H1 (cell line): ENCODE results near the gene MAK. TPM values are rescaled to one million over a fixed set of nuclear protein-coding genes. Genes with fewer than 3 reads are reported as not detected.
A peak's percentile ranks its signal among the peaks of the same experiment; 100 is the strongest.
"Not testable (repeated sequence)": the region's sequence is repeated elsewhere in the genome, so short reads cannot be mapped to it uniquely, and the experiment has no call there.

Source experiments
- CTCF ChIA-PET: fragments of 300-600 bp; sonication (Branson Sonifier 250); formaldehyde crosslinking; loops from one replicate; lab custom pipeline; 2021; ENCODE audit not compliant: partially characterized antibody; lab: Charles Lee
- POLR2A ChIA-PET: fragments of 300-600 bp; sonication (Branson Sonifier 250); formaldehyde crosslinking; loops from one replicate; lab custom pipeline; 2021; ENCODE audit warnings: inconsistent platforms; ENCODE audit not compliant: partially characterized antibody; lab: Charles Lee
- DNase-seq, 2 experiments: peaks; one replicate each; pipeline versions ENCODE4 v3.0.0 to v3.0.0-alpha.2; 2010 to 2022; ENCODE audit warnings: low spot score in 2 of 2, low read depth in 1 of 2, mixed read lengths in 1 of 2
- FAIRE-seq: peaks from 2 replicates; lab custom pipeline; 2011; peaks lifted over from hg19 to GRCh38; lab: Jason Lieb, UNC
- H2AFZ ChIP-seq: 2 replicates; pipeline ENCODE4 v1.8.1; 2012; ENCODE audit warnings: low read length, inconsistent platforms
- H2AK5ac ChIP-seq: 2 replicates; pipeline ENCODE4 v1.6.1; 2013; ENCODE audit warnings: low read depth, low read length
- H2BK120ac ChIP-seq: replicated peaks from 2 replicates; pipeline ENCODE3; 2013; ENCODE audit warnings: low read depth, low read length, inconsistent platforms
- H2BK12ac ChIP-seq: 2 replicates; pipeline ENCODE4 v1.6.1; 2013; ENCODE audit warnings: low read depth, low read length
- H2BK15ac ChIP-seq: 2 replicates; pipeline ENCODE4 v1.6.1; 2013; ENCODE audit warnings: low read length
- H2BK20ac ChIP-seq: 2 replicates; pipeline ENCODE4 v1.6.1; 2013; ENCODE audit warnings: low read length
- H2BK5ac ChIP-seq: 2 replicates; pipeline ENCODE4 v1.6.1; 2013; ENCODE audit warnings: low read depth, low read length
- H3K14ac ChIP-seq: 2 replicates; pipeline ENCODE4 v1.6.1; 2013; ENCODE audit warnings: inconsistent platforms; ENCODE audit not compliant: insufficient read length
- H3K18ac ChIP-seq: 2 replicates; pipeline ENCODE4 v1.6.1; 2013; ENCODE audit warnings: low read length; ENCODE audit errors: extremely low read depth
- H3K23ac ChIP-seq: 2 replicates; pipeline ENCODE4 v1.6.1; 2013; ENCODE audit warnings: inconsistent platforms; ENCODE audit not compliant: insufficient read length
- H3K23me2 ChIP-seq: 2 replicates; pipeline ENCODE4 v1.6.1; 2013; ENCODE audit warnings: low read depth, low read length
- H3K27ac ChIP-seq: 2 replicates; pipeline ENCODE4 v1.6.1; 2011; ENCODE audit warnings: low read depth, low read length, inconsistent platforms
- H3K27me3 ChIP-seq, 4 experiments: replicated peaks in 1 of 4; 1 replicate in 1 of 4; 2 replicates in 3 of 4; pipeline versions ENCODE4 v1.6.1 to v1.8.1; 2011 to 2013; ENCODE audit warnings: low read length in 3 of 4, mild to moderate bottlenecking in 3 of 4, inconsistent platforms in 2 of 4, mixed read lengths in 2 of 4, moderate library complexity in 1 of 4; ENCODE audit not compliant: control insufficient read depth in 3 of 4, insufficient read depth in 3 of 4; ENCODE audit errors: extremely low read depth in 1 of 4
- H3K36me3 ChIP-seq, 4 experiments: 2 replicates each; pipeline versions ENCODE4 v1.6.1 to v1.8.1; 2011 to 2013; ENCODE audit warnings: mild to moderate bottlenecking in 4 of 4, low read length in 3 of 4, moderate library complexity in 2 of 4, control low read depth in 1 of 4, inconsistent platforms in 1 of 4; ENCODE audit not compliant: insufficient read depth in 4 of 4, control insufficient read depth in 2 of 4
- H3K4ac ChIP-seq: replicated peaks from 2 replicates; pipeline ENCODE3; 2013; ENCODE audit warnings: low read length, low read depth, mixed read lengths, inconsistent platforms; ENCODE audit not compliant: insufficient read length
- H3K4me1 ChIP-seq, 4 experiments: replicated peaks in 1 of 4; 1 replicate in 1 of 4; 2 replicates in 3 of 4; pipeline versions ENCODE4 v1.6.1 to v1.8.1; 2011 to 2013; ENCODE audit warnings: low read length in 3 of 4, inconsistent platforms in 2 of 4, mixed read lengths in 1 of 4; ENCODE audit not compliant: insufficient read depth in 4 of 4, control insufficient read depth in 3 of 4
- H3K4me2 ChIP-seq, 2 experiments: 2 replicates each; pipeline versions ENCODE4 v1.6.1 to v1.8.1; 2011 to 2013; ENCODE audit warnings: low read depth in 2 of 2, low read length in 2 of 2, control low read depth in 1 of 2, inconsistent platforms in 1 of 2, mild to moderate bottlenecking in 1 of 2; ENCODE audit not compliant: insufficient read depth in 1 of 2
- H3K4me3 ChIP-seq, 4 experiments: fragments of 200-600, 300-600 bp in 1 of 4; sonication (generic), shearing (Covaris generic), sonication (Bioruptor Twin) in 1 of 4; 2 replicates each; pipeline versions ENCODE4 v1.5.1 to v1.8.1; 2011 to 2016; ENCODE audit warnings: low read length in 4 of 4, low read depth in 3 of 4, control low read depth in 2 of 4, inconsistent platforms in 2 of 4, mild to moderate bottlenecking in 2 of 4, mixed read lengths in 1 of 4, moderate library complexity in 1 of 4; ENCODE audit not compliant: insufficient read depth in 2 of 4; ENCODE audit errors: extremely low read depth in 1 of 4
- H3K56ac ChIP-seq: replicated peaks from 2 replicates; pipeline ENCODE3; 2013; ENCODE audit warnings: low read depth, mild to moderate bottlenecking, mixed read lengths, low read length, inconsistent platforms; ENCODE audit not compliant: insufficient read length
- H3K79me1 ChIP-seq: 2 replicates; pipeline ENCODE4 v1.6.1; 2013; ENCODE audit warnings: low read depth, low read length, control low read depth
- H3K79me2 ChIP-seq, 2 experiments: 2 replicates each; pipeline versions ENCODE4 v1.6.1 to v1.8.1; 2012 to 2013; ENCODE audit warnings: low read length in 2 of 2, mild to moderate bottlenecking in 2 of 2, inconsistent platforms in 1 of 2; ENCODE audit not compliant: insufficient read depth in 2 of 2, control insufficient read depth in 1 of 2
- H3K9ac ChIP-seq, 4 experiments: replicated peaks in 1 of 4; 1 replicate in 1 of 4; 2 replicates in 3 of 4; pipeline versions ENCODE4 v1.6.1 to v1.8.1; 2011 to 2013; ENCODE audit warnings: low read depth in 3 of 4, low read length in 3 of 4, control low read depth in 2 of 4, mild to moderate bottlenecking in 2 of 4, moderate library complexity in 2 of 4, inconsistent platforms in 1 of 4; ENCODE audit errors: extremely low read depth in 1 of 4
- H3K9me3 ChIP-seq, 2 experiments: 2 replicates each; pipeline versions ENCODE4 v1.6.1 to v1.8.1; 2012 to 2013; ENCODE audit warnings: mild to moderate bottlenecking in 2 of 2, moderate library complexity in 2 of 2, control low read depth in 1 of 2, inconsistent platforms in 1 of 2, low read depth in 1 of 2, low read length in 1 of 2, mixed read lengths in 1 of 2; ENCODE audit not compliant: insufficient read depth in 2 of 2
- H4K20me1 ChIP-seq, 2 experiments: replicated peaks in 1 of 2; 2 replicates each; pipeline versions ENCODE3 to v1.8.1; 2011 to 2013; ENCODE audit warnings: inconsistent platforms in 2 of 2, low read length in 2 of 2, mild to moderate bottlenecking in 1 of 2; ENCODE audit not compliant: insufficient read depth in 2 of 2, control insufficient read depth in 1 of 2
- H4K5ac ChIP-seq: 2 replicates; pipeline ENCODE4 v1.6.1; 2013; ENCODE audit warnings: low read length, low read depth, mixed read lengths, inconsistent platforms; ENCODE audit not compliant: insufficient read length
- H4K8ac ChIP-seq: 2 replicates; pipeline ENCODE4 v1.8.0; 2013; ENCODE audit warnings: mild to moderate bottlenecking, moderate library complexity, low read length, inconsistent platforms; ENCODE audit not compliant: insufficient read depth; ENCODE audit errors: extremely low read depth
- H4K91ac ChIP-seq: replicated peaks from 2 replicates; pipeline ENCODE3; 2013; ENCODE audit warnings: low read length, mixed read lengths, inconsistent platforms; ENCODE audit not compliant: insufficient read length
- SP1 ChIP-seq: IDR thresholded peaks from 2 replicates; pipeline ENCODE4 v1.6.1; 2011; ENCODE audit warnings: low read depth, low read length
- WGBS, 2 experiments: shearing (Covaris generic) in 1 of 2; methylation state at CpG; one replicate each; pipeline versions ENCODE4 v1.1.6 to v1.1.7; 2013 to 2015; ENCODE audit warnings: low lambda C conversion rate in 2 of 2, mixed read lengths in 2 of 2, inconsistent platforms in 1 of 2, low coverage in 1 of 2, missing lambda C conversion rate in 1 of 2; ENCODE audit not compliant: insufficient replicate concordance in 2 of 2, insufficient coverage in 1 of 2, insufficient read length in 1 of 2; ENCODE audit errors: extremely low coverage in 1 of 2, missing lambda C conversion rate in 1 of 2; 5-methylcytosine and 5-hydroxymethylcytosine counted together
- polyA plus RNA-seq, 7 experiments: library from polyadenylated mRNA; depleted of rRNA in 3 of 7; stranded (reverse) in 5 of 7; unstranded in 2 of 7; fragments of >200 nt in 5 of 7; fragments of 200-250 nt in 2 of 7; gene quantifications; 1 replicate in 5 of 7; 2 replicates in 1 of 7; 4 replicates in 1 of 7; pipeline versions ENCODE4 v1.2.1 to v1.2.3, GENCODE V29; 2011 to 2013; ENCODE audit warnings: missing spikeins in 2 of 7, mixed read lengths in 2 of 7
- total RNA-seq: library from RNA; stranded (reverse); fragmentation: NEBNext Ultra II Directional; extraction: Animal tissue kit (Norgen Biotek cat#: 25700); gene quantifications from 2 replicates; pipeline ENCODE4 v1.2.1, GENCODE V29; 2021

MAK gene
- total and polyA plus RNA-seq, 2 of the 8 experiments (the other 6 are each of a cell fraction or from before 2014, with no cell fraction given), result 0.08 to 0.37 TPM

- H3K9me3 ChIP-seq, H2AK5ac ChIP-seq, H2BK12ac ChIP-seq, H3K27me3 ChIP-seq, H3K18ac ChIP-seq, H2AFZ ChIP-seq, FAIRE-seq, H4K20me1 ChIP-seq, H4K5ac ChIP-seq, H3K4me2 ChIP-seq, H3K23ac ChIP-seq, H3K4me1 ChIP-seq, H3K79me2 ChIP-seq, H3K4me3 ChIP-seq, H3K4ac ChIP-seq, H2BK5ac ChIP-seq, H2BK120ac ChIP-seq, H2BK15ac ChIP-seq, H3K23me2 ChIP-seq, H4K91ac ChIP-seq, H3K79me1 ChIP-seq, DNase-seq, H3K56ac ChIP-seq, H2BK20ac ChIP-seq, H4K8ac ChIP-seq, H3K27ac ChIP-seq, H3K9ac ChIP-seq, H3K36me3 ChIP-seq, H3K14ac ChIP-seq: not testable (repeated sequence)
- WGBS, 2 experiments, result 80% methylated on average over 4 of the region's 4 CpGs; no CpG with 5 or more reads in 1 of the 2 experiments
- POLR2A ChIA-PET, result interaction anchor here (1.1 to 2.9 kb wide), 2 partner anchors 8 to 20 kb away, joined by 3 to 15 read pairs; no protein-coding TSS in a partner anchor
- CTCF ChIA-PET, result interaction anchor here (1.1 to 1.8 kb wide), 3 partner anchors 18 to 327 kb away, joined by 4 to 9 read pairs (median 4); partner anchors contain the start of gene TFAP2A
- 0 out of 2 replicates have a peak, but pooled peaks have one; percentile 44 for TF ChIP-seq SP1
Observed at GRCh38 chr6:10741643-10742042, 96.7 kb downstream of the MAK start.
